OCI-LY1 (cell line): ENCODE data around the gene RTKN2.
"Not testable (repeated sequence)": the region's sequence is repeated elsewhere in the genome, so short reads cannot be mapped to it uniquely, and the experiment has no call there.

ENCODE experiments used
- CTCF ChIP-seq: fragments of 200-600 bp; sonication (generic), shearing (Covaris generic); IDR thresholded peaks from 2 replicates; pipeline ENCODE4 v1.5.1; 2017; ENCODE audit warnings: mild to moderate bottlenecking, antibody characterized with exemption, low read length, moderate library complexity, mixed read lengths
- EZH2 ChIP-seq: fragments of 200-600 bp; sonication (generic), shearing (Covaris generic); IDR thresholded peaks from 2 replicates; pipeline ENCODE4 v1.8.0; 2017; ENCODE audit warnings: borderline replicate concordance, mixed run types, mild to moderate bottlenecking, antibody characterized with exemption, low read length, moderate library complexity, mixed read lengths

- not testable (repeated sequence) for TF ChIP-seq CTCF, EZH2
These were observed 27.1 kb downstream of the RTKN2 start for GRCh38 chr10:62241521-62241920.
